OCI-LY7 (cell line): ENCODE results near the gene GATAD2B. TPM values are rescaled to one million over a fixed set of nuclear protein-coding genes. Genes with fewer than 3 reads are reported as not detected.
"Not testable (repeated sequence)": the region's sequence is repeated elsewhere in the genome, so short reads cannot be mapped to it uniquely, and the experiment has no call there.

Experiments used
- BruUV-seq: library from RNA; stranded (reverse); fragments of 400-500 nt; replicated peaks from 2 replicates; lab custom pipeline; 2021; lab: Mats Ljungman, UMichigan
- CTCF ChIA-PET: fragments of 300-600 bp; sonication (Branson Sonifier 250); formaldehyde crosslinking; loops from one replicate; lab custom pipeline; 2022; ENCODE audit warnings: antibody characterized with exemption; ENCODE audit not compliant: unreplicated experiment; lab: Charles Lee
- POLR2A ChIA-PET: fragments of 300-600 bp; sonication (Branson Sonifier 250); formaldehyde crosslinking; loops from one replicate; lab custom pipeline; 2022; ENCODE audit warnings: antibody characterized with exemption; lab: Charles Lee
- DNase-seq: peaks from one replicate; pipeline ENCODE4 v3.0.0-alpha.2; 2015; ENCODE audit warnings: low spot score
- H2AFZ ChIP-seq: fragments of 200-600 bp; sonication (generic), shearing (Covaris generic); 2 replicates; pipeline ENCODE4 v1.6.1; 2014; ENCODE audit warnings: mild to moderate bottlenecking, antibody characterized with exemption, low read length, moderate library complexity
- H3K27ac ChIP-seq: fragments of 200-600 bp; sonication (generic); 2 replicates; pipeline ENCODE4 v1.5.1; 2014; ENCODE audit warnings: mixed run types, low read depth, mild to moderate bottlenecking, moderate library complexity, low read length, inconsistent platforms; ENCODE audit not compliant: poor library complexity, severe bottlenecking
- H3K36me3 ChIP-seq: fragments of 200-600 bp; sonication (generic); 2 replicates; pipeline ENCODE4 v1.6.1; 2014; ENCODE audit warnings: mild to moderate bottlenecking, antibody characterized with exemption, low read length, moderate library complexity, mixed read lengths; ENCODE audit not compliant: insufficient read depth
- H3K4me1 ChIP-seq: fragments of 200-600 bp; sonication (generic); 2 replicates; pipeline ENCODE4 v1.5.1; 2014; ENCODE audit warnings: mild to moderate bottlenecking, low read length; ENCODE audit not compliant: insufficient read depth, poor library complexity, severe bottlenecking
- H3K4me2 ChIP-seq: fragments of 200-600 bp; sonication (generic); 2 replicates; pipeline ENCODE4 v1.6.1; 2014; ENCODE audit warnings: mild to moderate bottlenecking, low read length
- H3K4me3 ChIP-seq: fragments of 200-600 bp; sonication (generic); 2 replicates; pipeline ENCODE4 v1.5.1; 2014; ENCODE audit warnings: mild to moderate bottlenecking, low read depth, low read length; ENCODE audit not compliant: poor library complexity, severe bottlenecking
- H3K79me2 ChIP-seq: fragments of 200-600 bp; sonication (generic); 2 replicates; pipeline ENCODE4 v1.6.1; 2016; ENCODE audit warnings: low read depth, mild to moderate bottlenecking, low read length, moderate library complexity, mixed read lengths; ENCODE audit not compliant: insufficient read depth
- H3K9me2 ChIP-seq: fragments of 200-600 bp; sonication (generic); 2 replicates; pipeline ENCODE4 v1.6.1; 2016; ENCODE audit warnings: mild to moderate bottlenecking, low read length, mixed read lengths; ENCODE audit not compliant: insufficient read depth
- H3K9me3 ChIP-seq: fragments of 200-600 bp; sonication (generic); 2 replicates; pipeline ENCODE4 v1.6.1; 2014; ENCODE audit warnings: mild to moderate bottlenecking, mixed run types, low read length, mixed read lengths
- H4K20me1 ChIP-seq: fragments of 200-600 bp; sonication (generic); 2 replicates; pipeline ENCODE4 v1.6.1; 2014; ENCODE audit warnings: mild to moderate bottlenecking, antibody characterized with exemption, low read length, moderate library complexity, mixed read lengths; ENCODE audit not compliant: insufficient read depth
- CTCF ChIP-seq: fragments of 200-600 bp; sonication (generic); conservative IDR thresholded peaks from 2 replicates; pipeline ENCODE4 v1.5.1; 2014; ENCODE audit warnings: mild to moderate bottlenecking, antibody characterized with exemption, low read length, moderate library complexity, mixed read lengths
- EZH2phosphoT487 ChIP-seq: fragments of 200-600 bp; sonication (generic); IDR thresholded peaks from 2 replicates; pipeline ENCODE4 v1.6.1; 2018; ENCODE audit warnings: low read depth, borderline replicate concordance, mild to moderate bottlenecking, mixed run types, antibody characterized with exemption, low read length, moderate library complexity, mixed read lengths
- intact Hi-C: fragments of 100-400 bp; cut with micrococcal nuclease; formaldehyde crosslinking; loops from one replicate; pipeline ENCODE4 v1.10.0; 2022; ENCODE audit not compliant: unreplicated experiment
- total RNA-seq, 2 experiments: library from RNA; depleted of rRNA in 1 of 2; stranded (reverse); fragments of >200 nt in 1 of 2; shearing (Covaris generic) in 1 of 2; gene quantifications; 2 replicates each; pipeline ENCODE4 v1.2.3, GENCODE V29; 2014 to 2022

GATAD2B gene
- total RNA-seq, 2 experiments from 2014 or later, result 11.2 to 65.2 TPM

DNA sequence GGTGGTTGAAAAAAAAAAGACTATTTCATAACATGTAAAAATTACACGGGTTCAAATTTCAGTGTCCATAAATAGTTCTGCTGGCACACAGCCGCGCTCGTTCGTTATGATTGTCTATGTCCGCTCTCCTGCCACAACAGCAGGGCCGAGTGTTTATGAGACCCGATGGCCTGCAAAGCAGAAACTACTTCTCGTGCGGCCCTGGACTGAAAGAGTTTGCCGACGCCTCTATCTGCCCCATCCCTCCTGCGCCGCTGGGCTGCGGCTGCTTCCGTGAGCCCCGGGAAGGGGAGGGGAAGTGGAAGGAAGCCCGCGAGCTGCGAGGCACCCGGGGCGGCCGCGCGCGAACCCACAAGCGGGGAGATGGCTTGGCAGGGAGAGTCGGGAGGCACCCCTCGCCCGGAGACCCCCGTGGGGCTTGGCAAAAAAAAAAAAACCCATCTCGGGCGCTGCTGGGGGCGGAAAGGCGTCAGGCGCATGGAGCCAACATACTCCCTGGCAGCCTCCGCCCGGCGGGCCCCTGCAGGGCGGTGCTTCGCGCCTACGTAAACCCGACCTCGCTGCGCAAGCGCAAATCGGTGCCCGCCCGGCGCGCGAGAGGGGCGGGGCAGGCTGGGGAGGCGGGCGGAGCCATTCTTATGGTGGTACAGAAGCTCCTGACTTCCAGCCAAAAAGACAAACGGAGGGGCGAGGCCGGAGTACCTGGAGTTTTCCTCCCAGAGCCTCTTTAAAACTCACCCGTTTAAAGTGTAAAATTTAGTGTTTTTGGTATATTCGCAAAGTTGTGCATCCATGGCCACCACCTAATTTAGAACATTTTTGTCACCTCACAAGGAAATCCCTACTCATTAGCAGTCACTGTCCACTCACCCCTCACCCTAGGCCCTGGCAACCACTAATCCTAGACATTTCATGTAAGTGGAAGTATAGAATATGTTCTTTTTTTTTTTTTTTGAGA is 139.3 kb downstream of the GATAD2B start:
- H3K27ac ChIP-seq, result peak overlapping the region; percentile 62
- H3K4me3 ChIP-seq, result peak overlapping the region; percentile 70
- no peaks in the 10 kb centered on the region for H3K79me2 ChIP-seq
- intact Hi-C loops, result no loop called here
- BruUV-seq, result TSS peak; percentile 99
- no peaks in the 10 kb centered on the region for H4K20me1 ChIP-seq
- POLR2A ChIA-PET, result interaction anchor here (0.5 to 1.5 kb wide), 6 partner anchors 17 to 214 kb away, joined by 3 to 4 read pairs (median 3); no protein-coding TSS in a partner anchor
- no peak for TF ChIP-seq EZH2phosphoT487
- TF ChIP-seq CTCF, result peak; percentile 23; the same call in 1 of the 2 replicates
- H3K36me3 ChIP-seq, result no peaks in the 10 kb centered on the region
- CTCF ChIA-PET, result no interaction called here
- no peaks in the 10 kb centered on the region; the same call in 1 of the 2 replicates for H3K9me3 ChIP-seq
- H3K4me2 ChIP-seq, result peak overlapping the region; percentile 67
- H3K4me1 ChIP-seq, result peaks cover 17% of the 10 kb centered on the region
- no peaks in the 10 kb centered on the region for H3K9me2 ChIP-seq
- H2AFZ ChIP-seq, result peak overlapping the region; percentile 81
- peak; percentile 95 for DNase-seq

DNA sequence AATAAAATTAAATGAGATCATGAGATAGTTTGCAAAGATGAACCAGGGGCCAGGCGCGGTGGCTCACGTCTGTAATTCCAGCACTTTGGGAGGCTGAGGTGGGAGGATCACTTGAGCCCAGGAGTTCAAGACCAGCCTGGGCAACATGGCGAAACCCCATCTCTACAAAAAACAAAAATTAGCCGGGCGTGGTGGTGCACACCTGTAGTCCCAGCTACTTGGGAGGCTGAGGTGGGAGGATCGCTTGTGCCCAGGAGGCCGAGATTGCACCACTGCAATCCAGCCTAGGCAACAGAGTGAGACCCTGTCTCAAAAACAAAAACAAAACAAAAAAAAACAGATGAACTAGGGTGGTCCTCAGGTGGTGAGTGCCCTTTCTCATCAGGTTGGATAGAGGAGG is 140.1 kb downstream of the GATAD2B start:
- intact Hi-C loops, CTCF ChIA-PET, H3K9me3 ChIP-seq, H3K79me2 ChIP-seq, DNase-seq, BruUV-seq, H3K9me2 ChIP-seq, POLR2A ChIA-PET, H4K20me1 ChIP-seq, H3K36me3 ChIP-seq: not testable (repeated sequence)
- Histone ChIP-seq H3K4me1 (peaks cover 17% of the 10 kb centered on the region), H2AFZ (peak overlapping the region; percentile 81; the same call in 1 of the 2 replicates), H3K4me3 (peak overlapping the region; percentile 70), H3K4me2 (peak overlapping the region; percentile 67), H3K27ac (peak overlapping the region; percentile 62)

DNA sequence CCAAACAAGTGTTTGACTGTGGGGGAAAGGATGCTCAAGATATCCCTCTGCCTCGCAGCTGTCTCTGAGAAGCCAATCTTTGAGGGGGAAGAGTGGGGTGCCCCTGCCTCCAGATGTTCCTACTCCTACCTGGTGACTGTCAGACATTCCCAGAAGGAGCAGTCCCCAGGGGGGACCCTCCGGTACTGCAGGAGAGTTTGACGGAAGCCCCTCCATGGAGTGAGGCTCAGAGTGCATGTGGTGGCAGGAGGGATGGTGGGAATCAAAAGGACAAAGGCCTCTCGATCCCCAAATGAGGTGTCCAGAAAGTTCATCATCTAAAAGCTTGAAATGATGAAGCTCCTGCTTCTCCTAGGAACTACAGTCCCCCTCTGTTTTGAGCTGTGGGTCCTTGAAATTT is 142.2 kb downstream of the GATAD2B start:
- H2AFZ ChIP-seq, result no peak overlapping the region
- POLR2A ChIA-PET, result interaction anchor here (0.9 to 1.1 kb wide), 2 partner anchors 9 to 24 kb away, joined by 3 read pairs; no protein-coding TSS in a partner anchor
- H3K36me3 ChIP-seq, result no peaks in the 10 kb centered on the region
- intact Hi-C loops, result no loop called here
- no peak for DNase-seq
- CTCF ChIA-PET, result no interaction called here
- no peaks in the 10 kb centered on the region for H4K20me1 ChIP-seq
- peaks cover 29% of the 10 kb centered on the region for H3K4me1 ChIP-seq
- no TSS peak for BruUV-seq
- no peaks in the 10 kb centered on the region for H3K9me3 ChIP-seq
- no peak for TF ChIP-seq CTCF
- TF ChIP-seq EZH2phosphoT487, result no peak
- no peak overlapping the region for H3K4me3 ChIP-seq
- no peaks in the 10 kb centered on the region for H3K79me2 ChIP-seq
- H3K9me2 ChIP-seq, result no peaks in the 10 kb centered on the region
- H3K27ac ChIP-seq, result no peak overlapping the region
- no peak overlapping the region for H3K4me2 ChIP-seq
